ENCODE measurements around the gene SLC16A14. TPM values are rescaled to one million over a fixed set of nuclear protein-coding genes. Genes with fewer than 3 reads are reported as not detected.

The SLC16A14 gene
- total and polyA plus RNA-seq, 8 donors, result 0.15 to 2.3 (median 0.59) TPM

GRCh38 chr2:230018153-230018552 lies 50.6 kb downstream of the SLC16A14 start:
- no peaks in the 10 kb centered on the region for H3K36me3 ChIP-seq
- H3K27ac ChIP-seq, result no peak overlapping the region
- H3K9me3 ChIP-seq, result no peaks in the 10 kb centered on the region
- H3K4me3 ChIP-seq, result no peak overlapping the region
- no peak for DNase-seq
- H3K27me3 ChIP-seq, result no peaks in the 10 kb centered on the region
- no peak for ATAC-seq
- intact Hi-C loops (cut with DNase I), result no loop called here
- H3K4me1 ChIP-seq, result no peaks in the 10 kb centered on the region
- no peak for FAIRE-seq
- WGBS, 2 donors, result 90 to 91% methylated on average over 4 of the region's 4 CpGs
- TF ChIP-seq, protein P1, sequence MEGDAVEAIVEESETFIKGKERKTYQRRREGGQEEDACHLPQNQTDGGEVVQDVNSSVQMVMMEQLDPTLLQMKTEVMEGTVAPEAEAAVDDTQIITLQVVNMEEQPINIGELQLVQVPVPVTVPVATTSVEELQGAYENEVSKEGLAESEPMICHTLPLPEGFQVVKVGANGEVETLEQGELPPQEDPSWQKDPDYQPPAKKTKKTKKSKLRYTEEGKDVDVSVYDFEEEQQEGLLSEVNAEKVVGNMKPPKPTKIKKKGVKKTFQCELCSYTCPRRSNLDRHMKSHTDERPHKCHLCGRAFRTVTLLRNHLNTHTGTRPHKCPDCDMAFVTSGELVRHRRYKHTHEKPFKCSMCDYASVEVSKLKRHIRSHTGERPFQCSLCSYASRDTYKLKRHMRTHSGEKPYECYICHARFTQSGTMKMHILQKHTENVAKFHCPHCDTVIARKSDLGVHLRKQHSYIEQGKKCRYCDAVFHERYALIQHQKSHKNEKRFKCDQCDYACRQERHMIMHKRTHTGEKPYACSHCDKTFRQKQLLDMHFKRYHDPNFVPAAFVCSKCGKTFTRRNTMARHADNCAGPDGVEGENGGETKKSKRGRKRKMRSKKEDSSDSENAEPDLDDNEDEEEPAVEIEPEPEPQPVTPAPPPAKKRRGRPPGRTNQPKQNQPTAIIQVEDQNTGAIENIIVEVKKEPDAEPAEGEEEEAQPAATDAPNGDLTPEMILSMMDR (IDR thresholded peaks at IDR 0.05), result no peak

DNA sequence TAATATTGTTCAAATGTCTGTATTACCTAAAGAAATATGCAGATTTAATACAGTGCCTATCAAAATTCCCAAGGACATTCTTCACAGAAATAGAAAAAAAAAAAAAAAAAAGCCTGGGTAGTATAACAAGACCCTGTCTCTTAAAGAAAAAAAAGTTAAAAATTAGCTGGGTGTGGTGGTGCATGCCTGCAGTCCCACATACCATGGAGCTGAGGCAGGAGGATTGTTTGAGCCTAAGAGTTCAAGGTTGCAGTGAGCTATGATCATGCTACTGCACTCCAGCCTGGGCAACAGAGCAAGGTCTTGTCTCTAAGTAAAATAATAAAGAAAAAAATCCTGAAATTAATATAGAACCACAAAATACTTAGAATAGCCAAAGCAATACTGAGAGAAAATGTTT lies 51.9 kb downstream of the SLC16A14 start:
- no peak for FAIRE-seq

GRCh38 chr2:230012267-230012884 lies 56.3 kb downstream of the SLC16A14 start:
- ATAC-seq, result no peak
- Histone ChIP-seq H3K4me1 (no peaks in the 10 kb centered on the region), H3K9me3 (no peaks in the 10 kb centered on the region), H3K27me3 (no peaks in the 10 kb centered on the region), H3K27ac (no peak overlapping the region), H3K36me3 (no peaks in the 10 kb centered on the region), H3K4me3 (no peak overlapping the region)
- no peak for FAIRE-seq
- no peak for DNase-seq
- intact Hi-C loops (cut with DNase I), result no loop called here
- 90 to 92% methylated on average over 10 of the region's 10 CpGs for WGBS, 2 donors
- TF ChIP-seq, protein P1 (IDR thresholded peaks at IDR 0.05), result no peak

More for the DNA sequence above, 51.9 kb downstream of the SLC16A14 start:
- TF ChIP-seq, protein P1 (IDR thresholded peaks at IDR 0.05), result no peak
- Histone ChIP-seq H3K27me3 (no peaks in the 10 kb centered on the region), H3K36me3 (no peaks in the 10 kb centered on the region), H3K4me1 (no peaks in the 10 kb centered on the region), H3K9me3 (no peaks in the 10 kb centered on the region), H3K4me3 (no peak overlapping the region), H3K27ac (no peak overlapping the region)
- no peak for ATAC-seq
- no peak for DNase-seq
- intact Hi-C loops (cut with DNase I), result no loop called here

DNA sequence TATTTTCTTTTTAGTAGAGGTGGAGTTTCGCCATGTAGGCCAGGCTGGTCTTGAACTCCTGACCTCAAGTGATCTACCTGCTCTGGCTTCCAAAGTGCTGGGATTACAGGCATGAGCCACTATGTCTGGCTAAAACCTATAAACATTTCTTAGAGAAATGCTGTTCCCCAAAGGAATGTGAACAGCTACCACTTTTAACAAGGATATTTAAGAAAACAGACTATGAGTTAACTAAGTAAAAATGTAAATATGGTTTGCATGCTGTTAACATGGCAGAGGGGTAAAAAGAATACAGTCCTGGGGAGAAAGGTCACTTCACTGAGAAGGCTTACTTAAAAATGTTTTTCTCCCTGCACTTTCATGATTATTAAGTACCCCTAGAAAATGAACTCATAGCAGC lies 57.1 kb downstream of the SLC16A14 start:
- intact Hi-C loops (cut with DNase I), result no loop called here
- FAIRE-seq, result no peak
- WGBS, 2 donors, result 93 to 100% methylated on average over 1 of the region's 1 CpG

GRCh38 chr2:230010501-230010900 lies 58.2 kb downstream of the SLC16A14 start:
- no peak overlapping the region for H3K4me3 ChIP-seq
- 91 to 92% methylated on average over 6 of the region's 6 CpGs for WGBS, 2 donors
- no peak for ATAC-seq
- intact Hi-C loops (cut with DNase I), result no loop called here
- no peaks in the 10 kb centered on the region for H3K27me3 ChIP-seq
- FAIRE-seq, result no peak
- no peaks in the 10 kb centered on the region for H3K36me3 ChIP-seq
- no peak for DNase-seq
- H3K4me1 ChIP-seq, result no peaks in the 10 kb centered on the region
- TF ChIP-seq, protein P1 (IDR thresholded peaks at IDR 0.05), result no peak
- H3K27ac ChIP-seq, result no peak overlapping the region
- no peaks in the 10 kb centered on the region for H3K9me3 ChIP-seq

More for the DNA sequence above, 57.1 kb downstream of the SLC16A14 start:
- H3K36me3 ChIP-seq, result no peaks in the 10 kb centered on the region
- TF ChIP-seq, protein P1 (IDR thresholded peaks at IDR 0.05), result no peak
- H3K4me3 ChIP-seq, result no peak overlapping the region
- H3K9me3 ChIP-seq, result no peaks in the 10 kb centered on the region
- ATAC-seq, result no peak
- H3K27ac ChIP-seq, result no peak overlapping the region
- H3K27me3 ChIP-seq, result no peaks in the 10 kb centered on the region
- H3K4me1 ChIP-seq, result no peaks in the 10 kb centered on the region
- no peak for DNase-seq
